Measurements from ENCODE around the gene TUBB6. TPM values are rescaled to one million over a fixed set of nuclear protein-coding genes. Genes with fewer than 3 reads are reported as not detected.

The TUBB6 gene
- total and polyA plus RNA-seq, 2 of the 13 experiments (the other 11 are each of a cell fraction or from before 2014, with no cell fraction given) = 9.9 to 28.6 TPM

- TF ChIP-seq ZHX1 (CRISPR knock-in tag; IDR thresholded peaks at IDR 0.05; ENCODE audit: low read depth) (no peak), MTF1 (CRISPR knock-in tag; IDR thresholded peaks at IDR 0.05) (no peak), DNMT3B (CRISPR knock-in tag; conservative IDR thresholded peaks at IDR 0.05) (no peak), CENPBD1 (CRISPR knock-in tag; IDR thresholded peaks at IDR 0.05; ENCODE audit: borderline replicate concordance, low read depth) (no peak), NFATC3 (CRISPR knock-in tag; IDR thresholded peaks at IDR 0.05) (no peak), ZSCAN12 (CRISPR knock-in tag; IDR thresholded peaks at IDR 0.05) (no peak), ZBTB37 (CRISPR knock-in tag; IDR thresholded peaks at IDR 0.05) (0 out of 2 replicates have a peak, but pooled peaks have one; percentile 30), MAFG (CRISPR knock-in tag; IDR thresholded peaks at IDR 0.05) (no peak), TARDBP (CRISPR knock-in tag; IDR thresholded peaks at IDR 0.05) (no peak), SMYD3 (CRISPR knock-in tag; IDR thresholded peaks at IDR 0.05) (no peak), ZSCAN30 (CRISPR knock-in tag; IDR thresholded peaks at IDR 0.05) (no peak), AKAP8 (CRISPR knock-in tag; IDR thresholded peaks at IDR 0.05) (no peak), ATF1 (CRISPR knock-in tag; IDR thresholded peaks at IDR 0.05) (no peak), SP2 (CRISPR knock-in tag; IDR thresholded peaks at IDR 0.05) (no peak), NFAT5 (CRISPR knock-in tag; IDR thresholded peaks at IDR 0.05) (no peak), HDAC2 (CRISPR knock-in tag; IDR thresholded peaks at IDR 0.05) (peak; percentile 52; the same call in 1 of the 2 replicates), PAWR (CRISPR knock-in tag; IDR thresholded peaks at IDR 0.05; ENCODE audit: borderline replicate concordance) (no peak), MED1 (CRISPR knock-in tag; IDR thresholded peaks at IDR 0.05) (0 out of 2 replicates have a peak, but pooled peaks have one; percentile 28), ZNF253 (CRISPR knock-in tag; IDR thresholded peaks at IDR 0.05; ENCODE audit: borderline replicate concordance) (no peak), RBFOX2 (IDR thresholded peaks at IDR 0.05; ENCODE audit: low read depth, low read length) (no peak)
Measured at GRCh38 chr18:12271376-12272235, 36.4 kb upstream of the TUBB6 start (continued).

All from HepG2 (cell line).